Activated T-cell treated with anti-CD3 and anti-CD28 coated beads, Interleukin-2, amount 50 U/mL, for 4 hours (primary cell): ENCODE results near the gene CACNA1D. TPM values are rescaled to one million over a fixed set of nuclear protein-coding genes. Genes with fewer than 3 reads are reported as not detected.
A peak's percentile ranks its signal among the peaks of the same experiment; 100 is the strongest.

ENCODE experiments used
- ATAC-seq, 2 donors: fragments of 200-7000 bp; cut with Tn5 transposase; one replicate each; pipeline ENCODE4 v1.10.0; 2021
- DNase-seq: peaks from one replicate; pipeline ENCODE4 v3.0.0-alpha.2; 2020
- H3K27me3 Mint-ChIP-seq: one replicate; pipeline ENCODE4 v1.8.0; 2021; ENCODE audit warnings: low read depth, mixed read lengths
- H3K36me3 Mint-ChIP-seq: one replicate; pipeline ENCODE4 v1.8.0; 2022; ENCODE audit warnings: mixed read lengths; ENCODE audit not compliant: insufficient read depth
- H3K4me1 Mint-ChIP-seq: one replicate; pipeline ENCODE4 v1.8.0; 2021; ENCODE audit warnings: low read depth, mixed read lengths
- H3K4me3 Mint-ChIP-seq: one replicate; pipeline ENCODE4 v1.8.0; 2021; ENCODE audit warnings: mild to moderate bottlenecking, moderate library complexity, mixed read lengths
- H3K9me3 Mint-ChIP-seq: one replicate; pipeline ENCODE4 v1.8.0; 2021; ENCODE audit warnings: mixed read lengths
- total RNA-seq, 3 donors: library from RNA; stranded (reverse); gene quantifications; one replicate each; pipeline ENCODE4 v1.2.1, GENCODE V29; 2021

CACNA1D gene
- total RNA-seq, 3 donors from 2014 or later, result 0.18 to 0.52 (median 0.51) TPM

DNA sequence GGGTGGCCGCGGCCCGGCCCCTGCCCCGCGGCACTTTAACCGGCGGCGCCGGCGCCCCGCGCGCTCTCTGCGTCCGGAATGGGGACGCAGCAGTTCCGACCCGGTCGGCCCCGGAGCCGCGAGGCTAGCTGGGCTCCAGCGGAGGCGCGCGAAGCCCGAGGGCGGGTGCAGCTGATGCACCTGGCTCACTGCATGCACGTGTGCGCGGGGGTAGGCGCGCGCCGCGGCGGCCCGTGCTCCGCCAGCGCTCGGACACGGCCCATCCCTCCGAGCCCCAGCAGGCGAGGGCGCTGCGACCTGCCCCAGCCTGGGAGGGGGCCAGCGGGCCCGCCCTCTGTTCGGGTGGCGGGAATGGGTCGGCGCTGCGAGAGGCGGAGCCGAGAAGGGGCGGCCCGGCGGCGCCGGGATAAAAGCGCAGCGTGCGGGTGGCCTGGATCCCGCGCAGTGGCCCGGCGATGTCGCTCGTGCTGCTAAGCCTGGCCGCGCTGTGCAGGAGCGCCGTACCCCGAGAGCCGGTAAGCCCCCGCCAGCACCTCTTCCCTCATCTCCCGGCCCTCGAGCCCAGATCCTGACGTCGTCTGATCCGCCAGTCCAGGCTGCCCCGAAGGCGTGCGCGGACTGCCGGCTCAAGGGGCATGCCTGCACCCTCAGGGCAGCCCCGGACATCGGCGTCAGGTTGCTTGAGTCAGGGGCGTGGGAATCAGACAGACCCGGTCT, 351.9 kb downstream of the CACNA1D start, which contains the start of the genes CHDH and IL17RB:
TSS of gene CHDH (minus strand) at position 286 of the 717 bp plus-strand sequence. CDS start 22,411 bp downstream, outside the sequence.
TSS of gene IL17RB (plus strand) at position 435 of the 717 bp plus-strand sequence. CDS start at position 456, 21 bp downstream.
- DNase-seq, result no peak
- Mint-ChIP-seq H3K36me3 (no peaks in the 10 kb centered on the region), H3K9me3 (no peaks in the 10 kb centered on the region), H3K4me1 (peaks cover 9% of the 10 kb centered on the region), H3K4me3 (peak within 1 kb of the TSS; percentile 64), H3K27me3 (peaks cover 47% of the 10 kb centered on the region)
- ATAC-seq, result peak; percentile 71 to 73

- peak overlapping the region; percentile 64 for H3K4me3 Mint-ChIP-seq
- ATAC-seq (no peak), DNase-seq (no peak)
- H3K27me3 Mint-ChIP-seq, result peaks cover 47% of the 10 kb centered on the region
- peaks cover 9% of the 10 kb centered on the region for H3K4me1 Mint-ChIP-seq
- H3K36me3 Mint-ChIP-seq, result no peaks in the 10 kb centered on the region
- H3K9me3 Mint-ChIP-seq, result no peaks in the 10 kb centered on the region
Observed at GRCh38 chr3:53846851-53847155, 352.4 kb downstream of the CACNA1D start.

DNA sequence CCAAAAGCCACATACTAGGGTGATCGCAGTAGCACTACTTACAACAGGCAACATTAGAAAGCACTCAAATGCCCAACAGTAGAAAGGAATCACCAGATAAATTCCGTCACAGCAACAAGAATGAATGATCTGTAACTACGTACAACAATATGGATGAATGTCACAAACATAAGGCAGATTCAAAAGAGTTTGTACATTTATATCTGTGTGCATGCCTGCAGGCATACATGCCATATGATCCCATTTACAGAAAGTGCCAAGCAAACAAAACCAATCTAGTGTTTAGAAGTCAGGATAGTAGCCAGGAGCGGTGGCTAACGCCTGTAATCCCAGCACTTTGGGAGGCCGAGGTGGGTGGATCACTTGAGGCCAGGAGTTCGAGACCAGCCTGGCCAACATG, 355.5 kb downstream of the CACNA1D start:
- no peaks in the 10 kb centered on the region for H3K36me3 Mint-ChIP-seq
- H3K9me3 Mint-ChIP-seq, result no peaks in the 10 kb centered on the region
- peaks cover 33% of the 10 kb centered on the region for H3K27me3 Mint-ChIP-seq

DNA sequence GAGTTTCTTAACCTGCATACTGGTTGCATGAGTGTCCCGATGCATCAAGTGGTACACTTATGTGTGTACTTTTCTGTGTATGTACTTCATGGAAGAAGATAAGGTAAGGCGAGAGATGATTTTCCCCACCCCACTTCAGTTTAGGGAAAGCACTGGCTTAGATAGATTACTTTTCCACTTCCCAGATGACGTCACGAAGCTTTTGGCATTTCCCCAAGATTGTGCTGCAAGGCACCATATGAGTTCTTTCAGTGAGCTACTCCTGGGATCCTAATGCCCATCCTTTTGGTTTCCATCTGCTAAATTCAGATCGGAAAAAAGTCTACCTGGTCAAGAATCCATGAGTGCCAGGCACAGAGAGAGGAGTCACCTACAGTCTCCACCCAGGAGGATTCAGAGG, 356.5 kb downstream of the CACNA1D start:
- Mint-ChIP-seq H3K36me3 (no peaks in the 10 kb centered on the region), H3K4me3 (no peak overlapping the region), H3K27me3 (peaks cover 26% of the 10 kb centered on the region), H3K4me1 (peaks cover 5% of the 10 kb centered on the region), H3K9me3 (no peaks in the 10 kb centered on the region)
- no peak for ATAC-seq
- DNase-seq, result no peak

More for the DNA sequence above, 355.5 kb downstream of the CACNA1D start:
- Mint-ChIP-seq H3K4me3 (no peak overlapping the region), H3K4me1 (peaks cover 9% of the 10 kb centered on the region)
- no peak for ATAC-seq
- no peak for DNase-seq

DNA sequence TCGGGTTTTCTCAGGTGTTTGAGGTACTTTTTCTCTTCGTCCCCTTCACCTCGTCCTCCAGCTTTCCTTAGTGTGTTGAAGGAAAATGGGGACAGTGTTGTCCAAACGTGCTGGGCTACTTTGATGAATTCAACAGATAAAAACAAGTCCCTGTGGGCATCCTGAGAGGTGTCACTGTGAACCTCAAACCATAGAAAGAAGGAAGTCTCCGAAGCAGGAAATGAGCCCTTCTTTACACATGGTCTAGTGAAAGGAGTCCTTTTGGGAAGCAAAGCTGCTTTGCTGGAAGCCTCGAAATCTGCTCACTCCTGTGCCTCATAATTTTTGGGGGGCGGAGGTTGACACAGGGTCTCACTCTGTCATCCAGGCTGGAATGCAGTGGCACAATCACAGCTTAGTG, 362.6 kb downstream of the CACNA1D start:
- Mint-ChIP-seq H3K4me1 (no peaks in the 10 kb centered on the region), H3K4me3 (no peak overlapping the region)
- ATAC-seq, result no peak

GRCh38 chr3:53858096-53858741, 363.8 kb downstream of the CACNA1D start:
- Mint-ChIP-seq H3K4me3 (no peak overlapping the region), H3K9me3 (no peaks in the 10 kb centered on the region), H3K27me3 (peaks cover 7% of the 10 kb centered on the region), H3K36me3 (peaks cover 16% of the 10 kb centered on the region), H3K4me1 (no peaks in the 10 kb centered on the region)
- no peak for DNase-seq
- no peak for ATAC-seq

More for the DNA sequence above, 362.6 kb downstream of the CACNA1D start:
- H3K27me3 Mint-ChIP-seq, result peaks cover 7% of the 10 kb centered on the region
- H3K36me3 Mint-ChIP-seq, result peaks cover 10% of the 10 kb centered on the region
- no peak for DNase-seq
- no peaks in the 10 kb centered on the region for H3K9me3 Mint-ChIP-seq

DNA sequence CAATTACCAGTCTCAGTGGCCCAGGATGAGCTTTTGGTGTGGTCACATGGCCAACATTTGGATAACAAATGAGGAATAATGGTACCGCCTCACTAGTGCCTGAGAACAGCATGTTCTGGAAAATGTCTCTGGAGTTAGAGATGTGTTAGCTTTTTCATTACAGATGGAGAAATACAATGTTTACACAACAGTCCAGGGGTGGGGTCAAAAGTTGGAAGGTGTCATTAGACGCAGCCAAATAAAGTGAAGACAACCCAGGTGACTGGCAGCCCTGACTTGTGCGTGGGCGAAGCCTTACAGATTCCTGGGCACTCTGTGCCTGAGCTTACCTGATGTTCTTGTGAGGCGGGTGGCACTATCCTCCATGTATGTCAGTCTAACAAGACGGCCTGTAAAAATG, 364.8 kb downstream of the CACNA1D start:
- H3K9me3 Mint-ChIP-seq, result no peaks in the 10 kb centered on the region
- H3K36me3 Mint-ChIP-seq, result peaks cover 18% of the 10 kb centered on the region
- ATAC-seq, result no peak
- no peak overlapping the region for H3K4me3 Mint-ChIP-seq
- no peaks in the 10 kb centered on the region for H3K4me1 Mint-ChIP-seq
- DNase-seq, result no peak
- peaks cover 5% of the 10 kb centered on the region for H3K27me3 Mint-ChIP-seq

DNA sequence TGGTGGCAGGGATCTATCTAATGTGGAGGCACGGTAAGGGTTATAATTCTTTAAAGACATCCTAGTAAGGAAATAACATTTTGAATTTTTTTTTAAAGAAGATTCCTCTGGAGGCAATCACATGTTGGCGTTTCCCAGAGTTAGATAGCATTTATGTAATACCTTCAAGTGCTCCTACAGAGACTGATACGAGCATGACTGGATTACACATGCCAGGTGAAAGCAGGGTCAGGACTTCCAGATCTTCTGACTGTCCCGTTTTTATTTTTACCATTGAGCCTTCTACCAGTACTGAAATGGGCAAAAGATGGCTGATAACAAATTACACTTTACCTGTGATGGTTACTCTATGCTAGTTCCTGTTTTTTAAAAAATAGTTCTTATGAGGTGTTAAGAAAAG, 365.8 kb downstream of the CACNA1D start:
- Mint-ChIP-seq H3K9me3 (no peaks in the 10 kb centered on the region), H3K36me3 (peaks cover 24% of the 10 kb centered on the region), H3K4me3 (no peak overlapping the region), H3K4me1 (no peaks in the 10 kb centered on the region), H3K27me3 (no peaks in the 10 kb centered on the region)
- ATAC-seq (no peak), DNase-seq (no peak)

DNA sequence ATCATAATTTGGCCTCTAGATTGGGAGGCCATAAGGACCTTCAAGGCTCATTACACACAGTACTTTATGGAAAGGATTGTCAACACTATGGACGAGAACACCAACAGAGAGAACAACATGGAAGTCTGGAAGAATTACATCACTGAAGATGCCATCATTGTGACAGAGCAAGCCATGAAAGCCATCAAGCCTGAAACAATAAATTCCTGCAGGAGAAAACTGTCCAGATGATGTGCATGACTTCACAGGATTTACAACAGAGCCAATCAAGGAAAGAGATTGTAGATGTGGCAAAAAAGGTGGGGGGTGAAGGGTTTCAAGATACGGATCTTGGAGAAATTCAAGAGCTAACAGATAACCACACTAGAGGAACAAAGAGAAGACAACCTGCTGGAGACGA, 367.8 kb downstream of the CACNA1D start:
- ATAC-seq, result no peak
- peaks cover 28% of the 10 kb centered on the region for H3K36me3 Mint-ChIP-seq
- no peaks in the 10 kb centered on the region for H3K4me1 Mint-ChIP-seq
- H3K4me3 Mint-ChIP-seq, result no peak overlapping the region
- no peaks in the 10 kb centered on the region for H3K27me3 Mint-ChIP-seq
- H3K9me3 Mint-ChIP-seq, result no peaks in the 10 kb centered on the region
- no peak for DNase-seq

DNA sequence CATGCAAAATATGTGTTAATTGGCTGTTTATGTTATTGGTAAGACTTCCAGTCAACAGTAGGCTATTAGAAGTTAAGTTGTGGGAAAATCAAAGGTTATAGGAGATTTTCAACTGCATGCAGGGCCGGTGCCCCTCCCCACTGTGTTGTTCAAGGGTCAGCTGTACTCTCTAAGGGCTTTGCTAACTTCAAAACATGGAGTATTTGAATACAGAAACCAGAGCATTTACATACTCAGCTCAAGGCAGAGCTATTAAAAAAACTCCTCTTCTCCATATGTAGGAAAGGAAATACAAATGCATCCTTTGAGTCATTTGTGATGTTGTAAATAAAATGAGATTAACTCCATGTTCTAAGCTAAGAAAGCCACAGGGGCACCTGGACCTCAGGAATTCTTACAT, 368.7 kb downstream of the CACNA1D start:
- peaks cover 33% of the 10 kb centered on the region for H3K36me3 Mint-ChIP-seq
- no peak for ATAC-seq
- H3K4me1 Mint-ChIP-seq, result peaks cover 2% of the 10 kb centered on the region

More for the DNA sequence above, 368.7 kb downstream of the CACNA1D start:
- DNase-seq, result no peak
- H3K4me3 Mint-ChIP-seq, result no peak overlapping the region
- H3K27me3 Mint-ChIP-seq, result no peaks in the 10 kb centered on the region
- no peaks in the 10 kb centered on the region for H3K9me3 Mint-ChIP-seq

Other genes with a start within 250 kb of the CACNA1D start
- gene TKT, start 238.6 kb upstream of the CACNA1D start, total RNA-seq, result 100 to 1,000 TPM; 287 to 334 (median 331) TPM
- gene DCP1A, start 147.1 kb upstream of the CACNA1D start, total RNA-seq, result 10 to 100 TPM; 53.6 to 62.8 (median 61.5) TPM